HEK293T (cell line): ENCODE results near the gene ALX1.

ENCODE experiments used
- ARNT ChIP-seq: fragments of 450-650 bp; IDR thresholded peaks from 2 replicates; pipeline ENCODE4 v1.6.1; 2017; ENCODE audit warnings: mild to moderate bottlenecking
- BHLHE40 ChIP-seq: fragments of 450-650 bp; IDR thresholded peaks from 2 replicates; pipeline ENCODE4 v1.6.1; 2016; ENCODE audit warnings: mild to moderate bottlenecking, moderate library complexity, borderline replicate concordance
- CTBP1 ChIP-seq: fragments of 450-650 bp; IDR thresholded peaks from 2 replicates; pipeline ENCODE4 v1.6.1; 2016; ENCODE audit warnings: borderline replicate concordance
- ELF4 ChIP-seq: fragments of 450-650 bp; IDR thresholded peaks from 2 replicates; pipeline ENCODE4 v1.6.1; 2017; ENCODE audit warnings: antibody characterized with exemption
- FOXA1 ChIP-seq: fragments of 450-650 bp; IDR thresholded peaks from 2 replicates; pipeline ENCODE4 v1.6.1; 2016; ENCODE audit warnings: mild to moderate bottlenecking
- FOXM1 ChIP-seq: fragments of 450-650 bp; IDR thresholded peaks from 2 replicates; pipeline ENCODE4 v1.6.1; 2017; ENCODE audit warnings: mild to moderate bottlenecking, borderline replicate concordance
- HDGF ChIP-seq: fragments of 450-650 bp; IDR thresholded peaks from 2 replicates; pipeline ENCODE4 v1.6.1; 2017; ENCODE audit warnings: antibody characterized with exemption, borderline replicate concordance
- LEF1 ChIP-seq: fragments of 450-650 bp; IDR thresholded peaks from 2 replicates; pipeline ENCODE4 v1.6.1; 2017; ENCODE audit warnings: mild to moderate bottlenecking, borderline replicate concordance
- PKNOX1 ChIP-seq: fragments of 450-650 bp; IDR thresholded peaks from 2 replicates; pipeline ENCODE4 v1.6.1; 2016
- SP1 ChIP-seq: fragments of 450-650 bp; IDR thresholded peaks from 2 replicates; pipeline ENCODE4 v1.6.1; 2017
- SUZ12 ChIP-seq: fragments of 450-650 bp; IDR thresholded peaks from 2 replicates; pipeline ENCODE4 v1.6.1; 2016; ENCODE audit warnings: mild to moderate bottlenecking
- TARDBP ChIP-seq: fragments of 450-650 bp; IDR thresholded peaks from 2 replicates; pipeline ENCODE4 v1.6.1; 2016
- ZNF384 ChIP-seq: fragments of 450-650 bp; IDR thresholded peaks from 2 replicates; pipeline ENCODE4 v1.6.1; 2016

GRCh38 chr12:85283560-85283959 is 3.5 kb downstream of the ALX1 start:
- TF ChIP-seq BHLHE40 (no peak), TARDBP (no peak), ZNF384 (no peak), ARNT (no peak), FOXM1 (no peak), ELF4 (no peak), SUZ12 (no peak), HDGF (no peak), SP1 (no peak), FOXA1 (no peak), LEF1 (no peak), PKNOX1 (no peak), CTBP1 (no peak)
